Activated T-helper 1 cell treated with Interleukin-2 at 50 U/mL for 16 hours (primary cell): ENCODE data around the gene SCG5.

Experiments used
- DNase-seq: peaks from one replicate; pipeline ENCODE4 v3.0.0-alpha.2; 2020; ENCODE audit warnings: low read depth

Gene SCG5

DNA sequence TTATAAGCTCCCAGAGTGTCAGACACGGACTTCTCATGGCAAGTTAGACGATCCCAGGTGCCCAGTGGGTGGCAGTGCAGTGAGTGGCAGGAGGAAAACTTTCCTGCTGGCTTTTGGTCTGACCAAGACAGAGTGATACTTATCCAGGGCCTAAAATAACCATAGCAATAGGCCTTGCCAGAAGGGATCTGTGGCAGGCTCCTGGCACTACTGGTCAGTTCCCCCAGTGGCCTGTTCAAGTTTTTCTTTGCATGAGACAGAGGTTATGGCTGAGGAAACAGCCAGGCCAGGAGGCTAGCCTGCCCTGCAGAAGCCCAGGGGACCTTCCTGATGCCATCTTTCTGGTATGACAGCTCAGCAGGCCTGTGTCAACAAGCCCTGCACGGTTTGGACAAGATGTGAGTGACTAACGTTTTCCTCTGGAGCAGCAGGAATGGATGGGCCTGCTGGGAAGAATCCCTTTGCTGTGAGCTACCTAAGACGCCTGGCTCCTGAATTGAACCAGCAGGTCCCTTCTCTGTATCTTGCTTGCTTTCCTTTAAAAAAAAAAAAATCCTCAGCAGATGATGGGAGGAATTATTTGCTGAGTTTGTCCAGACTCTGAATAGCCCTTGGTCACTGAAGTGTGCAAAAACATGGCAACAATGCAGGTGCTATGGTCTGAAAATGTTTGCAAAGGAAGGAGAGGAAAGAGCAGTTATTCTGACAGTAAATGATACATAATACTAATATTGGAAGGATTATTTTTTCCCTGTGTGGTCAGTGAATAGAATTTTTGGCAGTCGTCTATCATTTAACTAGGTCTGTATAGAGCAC is 18.0 kb downstream of the SCG5 start:
- DNase-seq: no peak

DNA sequence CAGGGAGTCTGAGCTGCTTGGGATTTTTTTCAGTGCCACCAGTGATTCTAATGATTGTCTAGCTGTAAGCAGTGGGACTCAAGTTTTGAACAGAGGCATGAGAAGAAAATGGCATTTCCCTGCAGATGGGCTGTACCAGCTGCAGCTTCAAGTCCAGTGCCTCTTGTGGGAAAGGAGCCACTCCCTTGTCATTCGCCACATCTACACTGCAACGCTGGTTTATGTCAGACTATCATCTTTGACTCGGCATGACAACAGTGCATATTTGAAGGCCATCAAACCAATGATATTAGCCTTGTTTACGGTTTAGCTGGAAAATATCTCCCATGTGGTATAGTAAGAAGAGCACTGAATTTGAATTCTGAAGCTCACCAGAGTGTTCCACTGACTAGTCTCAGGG is 22.2 kb downstream of the SCG5 start:
- no peak for DNase-seq

DNA sequence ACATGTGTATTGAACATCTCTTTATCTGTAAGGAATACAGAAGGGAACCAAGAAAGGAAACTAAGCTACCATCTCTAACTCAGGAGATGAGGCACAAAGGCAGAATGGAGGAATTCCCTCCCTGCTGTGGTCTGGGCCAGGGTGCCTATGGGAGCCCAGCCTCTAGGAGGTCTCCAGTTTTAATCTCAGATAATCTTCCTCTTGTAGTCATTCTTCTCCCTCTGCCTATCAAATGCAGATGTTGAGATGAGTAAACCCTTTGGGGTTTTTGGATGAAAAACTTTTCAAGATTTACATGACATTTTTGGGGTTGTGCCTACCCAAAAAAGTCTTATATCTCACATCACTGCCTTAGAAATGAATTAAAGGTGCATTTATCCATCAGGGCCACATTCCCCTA is 23.3 kb downstream of the SCG5 start:
- no peak for DNase-seq

DNA sequence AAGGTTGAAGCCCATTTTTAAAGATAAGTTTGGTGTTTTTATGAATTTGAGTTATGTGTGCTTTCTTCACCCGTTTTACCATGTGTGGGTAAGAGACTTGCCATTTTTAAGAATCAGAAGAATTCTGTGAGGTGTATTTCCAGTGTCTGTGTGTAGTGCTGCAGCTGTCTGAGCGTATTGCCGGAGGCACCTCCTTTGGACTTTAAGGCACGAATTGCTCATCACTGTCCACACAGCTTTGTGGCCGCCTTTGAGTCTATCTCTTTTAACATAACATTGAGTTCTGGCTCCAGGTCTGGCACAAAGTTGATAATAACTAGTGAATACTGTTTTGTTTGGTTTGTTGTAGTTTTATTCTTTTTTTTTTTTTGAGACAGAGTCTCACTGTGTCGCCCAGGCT is 25.8 kb downstream of the SCG5 start:
- no peak for DNase-seq

DNA sequence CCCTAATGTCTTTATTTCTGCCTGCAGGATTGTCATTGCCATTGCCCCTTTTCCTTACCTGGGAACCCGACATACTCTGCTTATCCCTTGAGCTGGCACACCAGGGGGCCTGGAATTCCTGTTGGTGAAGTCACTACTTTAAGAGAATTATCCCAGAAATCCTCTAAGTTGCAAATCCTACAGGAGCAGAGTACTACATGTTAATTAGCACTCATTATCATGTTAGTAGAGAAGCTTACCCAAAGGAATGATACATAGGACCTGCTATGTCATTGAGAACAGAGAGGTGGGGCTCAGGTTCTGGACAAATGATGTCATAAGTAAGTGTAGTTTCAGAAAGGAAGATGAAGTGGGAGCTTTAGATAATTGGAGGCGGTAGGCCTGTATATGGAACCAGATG is 27.4 kb downstream of the SCG5 start:
- no peak for DNase-seq

DNA sequence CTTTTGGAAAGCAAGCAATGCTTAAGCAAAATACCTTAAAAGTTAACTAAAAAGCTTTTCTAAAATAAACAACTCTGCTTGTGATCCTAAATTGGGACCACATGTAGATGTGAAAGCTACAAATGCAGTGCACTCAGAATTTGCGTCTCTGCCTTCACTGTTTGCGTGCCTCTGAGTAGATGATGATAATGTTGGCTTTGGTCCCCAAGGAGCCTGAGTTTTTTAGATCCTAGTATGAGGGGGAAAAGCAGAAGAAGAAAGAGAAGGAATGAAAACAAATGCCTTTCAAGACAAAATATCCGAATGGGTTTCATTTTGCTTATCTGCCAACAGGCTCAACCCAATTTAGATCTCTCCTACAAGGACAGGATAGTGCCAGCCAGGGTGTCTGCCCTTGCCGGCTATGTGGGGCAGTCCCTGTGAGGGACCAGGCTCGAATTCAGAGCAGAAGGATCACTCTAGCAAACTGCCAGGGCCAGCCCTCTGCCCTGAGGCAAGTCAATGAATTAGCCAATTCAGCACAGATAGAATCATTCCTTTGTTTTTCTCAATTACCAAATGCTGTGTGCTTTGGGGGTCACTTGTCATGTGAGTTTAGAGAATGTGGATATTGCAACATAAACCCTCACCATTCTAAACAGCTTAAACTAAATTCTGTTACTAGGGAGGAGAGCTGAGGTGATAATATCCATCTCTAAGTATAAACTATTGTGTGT is 28.5 kb downstream of the SCG5 start:
- DNase-seq: no peak

DNA sequence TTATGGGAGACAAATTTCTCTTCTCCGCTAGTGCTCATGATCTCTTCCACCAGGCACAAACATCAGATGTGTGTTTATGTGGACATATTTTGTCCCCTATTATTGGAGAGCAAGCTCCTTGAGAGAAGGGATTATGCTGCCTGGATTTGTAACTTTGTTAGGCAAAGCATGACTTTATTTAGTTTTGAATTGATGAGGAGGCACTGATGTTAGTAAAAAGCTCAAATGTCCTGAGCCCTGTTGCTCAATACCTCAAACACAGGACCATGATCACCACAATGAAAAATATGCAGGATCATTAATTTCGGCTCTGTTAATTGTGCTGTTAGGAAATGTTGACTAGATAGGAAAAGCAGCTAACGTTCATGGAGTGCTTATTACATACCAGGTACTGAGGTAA is 29.1 kb downstream of the SCG5 start:
- DNase-seq: no peak

DNA sequence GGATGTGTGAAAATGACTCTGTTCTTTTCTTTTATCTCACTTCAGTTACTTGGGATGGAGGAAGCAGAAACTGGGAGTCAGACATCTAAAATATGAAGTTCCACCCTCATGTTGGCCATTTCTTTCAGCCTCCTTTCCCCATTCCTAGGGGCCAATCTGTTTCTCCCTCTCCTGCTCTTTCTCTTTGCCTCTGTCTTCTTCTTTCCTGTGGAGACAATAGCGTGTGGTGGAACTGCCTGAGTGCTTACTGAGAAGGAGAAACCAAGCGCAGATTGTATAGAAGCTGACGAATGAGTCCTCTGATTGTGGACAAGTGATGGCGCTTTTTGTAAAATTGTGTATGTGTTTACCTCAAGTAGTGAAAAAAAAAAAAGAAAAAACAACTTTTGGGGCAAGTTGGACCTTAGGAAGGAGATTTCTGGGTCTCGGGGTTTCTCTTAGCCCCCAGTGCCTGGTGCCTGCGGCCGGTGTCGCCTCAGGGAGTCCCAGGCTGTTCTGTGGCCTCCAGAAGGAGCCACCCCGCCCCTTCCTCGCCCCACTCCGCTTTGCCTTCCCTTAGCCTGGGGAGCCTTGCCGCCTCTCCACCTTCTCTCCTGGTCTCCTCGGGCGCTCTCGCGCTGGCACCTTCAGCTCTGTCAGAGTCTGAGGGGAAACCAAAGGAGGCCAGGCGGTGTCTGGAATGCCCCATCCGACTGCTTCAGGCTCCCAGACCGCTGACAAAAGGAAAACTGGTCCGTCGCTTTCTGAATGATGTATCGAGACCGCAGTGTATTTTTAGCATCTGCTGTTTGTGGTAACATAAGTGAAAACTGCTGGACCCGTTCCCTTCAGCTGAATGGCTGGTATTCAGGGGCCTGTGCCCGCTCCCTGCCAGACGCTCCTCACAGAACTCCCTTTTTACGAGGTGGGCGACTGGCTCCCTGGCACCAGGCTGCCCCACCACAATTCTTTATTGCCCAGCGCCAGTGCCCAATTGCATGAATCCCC is 30.1 kb downstream of the SCG5 start:
- DNase-seq: no peak

DNA sequence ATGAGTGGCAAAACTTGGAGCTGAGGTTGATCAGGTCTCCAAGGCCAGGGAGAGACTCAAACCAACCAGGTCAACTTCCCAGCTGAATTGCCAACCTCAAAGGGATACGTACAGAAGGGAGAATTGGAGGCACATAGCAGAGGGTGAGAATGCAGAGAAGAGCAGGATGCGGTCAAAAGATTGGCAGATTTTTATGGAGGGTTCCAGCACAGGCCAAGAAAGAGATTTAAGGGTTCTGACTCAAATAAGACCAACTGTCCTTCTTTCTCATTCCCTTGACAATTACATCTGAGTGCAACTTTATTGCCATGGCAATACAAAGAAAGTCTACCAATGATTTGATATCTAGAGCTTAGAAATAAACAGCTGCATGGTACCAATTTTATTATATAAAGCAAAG is 33.2 kb downstream of the SCG5 start:
- DNase-seq: no peak

DNA sequence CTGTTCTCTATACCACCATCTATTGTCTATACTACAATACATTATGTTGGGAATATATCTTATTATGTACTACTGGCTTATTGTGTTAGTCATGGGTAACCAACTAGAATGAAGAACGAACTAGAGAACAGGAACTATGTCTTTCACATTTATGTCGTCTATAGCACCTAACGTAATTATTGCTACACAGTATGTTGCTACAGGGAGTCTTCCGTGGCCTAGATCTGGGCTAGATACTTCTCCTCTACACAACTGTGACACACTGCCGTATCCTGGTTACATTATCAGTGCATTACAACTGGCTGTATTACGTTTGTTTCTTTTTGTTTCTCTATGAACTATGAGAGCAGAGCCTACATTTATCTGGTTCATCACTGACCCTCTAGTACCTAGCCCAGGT is 34.0 kb downstream of the SCG5 start:
- DNase-seq: no peak

DNA sequence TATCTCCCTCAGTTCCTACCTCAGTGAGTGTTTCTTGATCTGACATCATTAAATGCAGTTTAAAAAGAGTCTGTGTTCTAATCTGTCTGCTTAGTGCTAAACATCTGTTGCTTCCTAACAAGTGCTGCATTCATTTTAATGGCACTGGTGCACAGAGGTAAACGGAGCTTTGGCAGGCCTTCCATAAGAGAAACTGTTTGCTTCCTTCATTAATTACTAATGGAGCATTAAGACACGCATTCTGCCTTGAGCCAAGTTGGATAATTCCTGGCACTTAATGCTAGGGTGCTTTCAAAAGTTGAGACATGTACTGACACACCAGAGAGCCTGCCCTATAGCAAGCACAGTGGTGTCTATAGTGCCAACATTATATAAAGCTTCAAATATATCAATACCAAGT is 34.7 kb downstream of the SCG5 start:
- no peak for DNase-seq

DNA sequence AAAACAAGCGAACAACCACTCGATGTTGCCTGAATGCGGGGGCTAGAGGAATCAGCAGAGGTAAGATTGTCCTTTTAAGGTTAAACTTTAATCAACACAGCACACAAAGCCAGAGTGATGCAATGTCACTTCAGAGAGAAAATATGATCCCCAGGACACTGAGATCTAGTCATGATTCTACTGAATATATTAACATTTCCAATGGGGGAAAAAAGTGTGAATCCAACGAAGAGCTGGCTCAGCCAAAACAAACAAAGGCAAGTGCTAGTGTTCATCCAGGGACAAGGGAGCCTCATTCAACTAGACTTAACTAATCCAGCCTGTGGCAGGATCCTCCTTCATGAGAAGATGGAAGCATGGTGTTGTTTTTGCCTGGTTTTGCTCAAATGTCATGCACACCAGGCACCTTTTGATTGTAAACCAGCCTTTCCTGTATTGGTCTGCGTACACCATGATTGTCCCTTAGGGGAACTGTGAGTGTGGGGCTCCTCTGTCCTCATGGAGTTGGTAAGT is 35.8 kb downstream of the SCG5 start:
- no peak for DNase-seq

DNA sequence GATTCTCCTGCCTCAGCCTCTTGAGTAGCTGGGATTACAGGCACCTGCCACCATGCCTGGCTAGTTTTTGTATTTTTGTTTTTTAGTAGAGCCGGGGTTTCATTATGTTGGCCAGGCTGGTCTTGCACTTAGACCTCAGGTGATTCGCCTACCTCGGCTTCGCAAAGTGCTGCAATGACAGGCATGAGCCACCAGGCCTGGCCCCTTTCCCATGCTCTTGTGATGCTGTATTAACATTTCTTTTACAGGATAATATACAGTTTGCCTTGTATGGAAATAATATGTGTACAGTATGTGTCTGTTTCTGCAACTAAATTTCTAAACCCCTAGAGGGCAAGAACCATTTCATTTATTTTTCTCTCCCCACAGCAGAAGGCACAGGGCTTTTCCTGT is 37.8 kb downstream of the SCG5 start:
- DNase-seq: no peak

DNA sequence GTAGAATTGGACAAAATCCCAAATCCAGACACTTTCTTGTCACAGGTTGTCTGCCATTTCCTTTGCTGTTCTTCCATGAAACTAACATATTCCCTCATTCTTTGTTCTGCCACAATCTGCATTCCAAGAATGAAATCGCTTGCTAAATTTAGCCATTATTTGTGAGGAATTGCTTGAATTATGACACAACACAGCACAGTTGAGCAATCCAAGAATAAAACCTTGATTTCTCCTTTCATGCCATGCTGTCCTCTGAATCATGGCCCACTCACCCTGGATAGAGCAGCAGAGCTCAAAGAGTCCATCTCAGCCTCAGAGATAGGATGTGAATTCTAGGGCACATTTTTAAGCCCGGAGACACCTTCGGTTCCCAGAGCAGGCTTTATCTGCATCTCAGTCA is 41.1 kb downstream of the SCG5 start:
- DNase-seq: no peak

DNA sequence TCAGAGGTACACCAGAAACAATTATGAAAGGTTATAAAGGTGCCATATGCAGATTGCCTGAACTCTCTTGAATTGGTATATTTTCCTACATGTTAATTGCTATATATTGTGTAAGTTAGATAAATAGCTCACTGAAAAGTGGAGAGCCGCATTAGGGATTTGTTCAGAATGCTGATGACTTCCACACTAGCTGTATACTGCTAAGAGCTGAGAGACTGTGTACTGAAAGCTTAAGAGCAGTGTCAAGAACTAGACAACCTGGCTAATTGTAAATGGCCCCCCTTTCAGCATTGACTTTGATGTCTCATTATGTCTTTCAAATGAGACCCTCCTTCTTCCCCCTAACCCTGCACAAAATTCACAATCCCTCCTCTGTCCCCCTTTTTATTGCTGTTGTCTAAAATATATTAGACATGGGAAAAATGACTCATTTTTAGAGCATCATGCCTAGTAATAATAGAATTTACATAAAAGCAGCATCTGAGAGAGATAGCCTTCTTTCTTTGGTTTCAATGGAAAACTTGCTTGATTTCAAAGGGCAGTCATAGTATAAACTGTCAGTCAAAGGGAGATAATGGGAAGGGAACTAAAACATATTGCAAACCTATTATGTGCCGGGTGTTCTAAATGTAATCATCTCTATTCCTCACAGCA is 41.6 kb downstream of the SCG5 start:
- no peak for DNase-seq

DNA sequence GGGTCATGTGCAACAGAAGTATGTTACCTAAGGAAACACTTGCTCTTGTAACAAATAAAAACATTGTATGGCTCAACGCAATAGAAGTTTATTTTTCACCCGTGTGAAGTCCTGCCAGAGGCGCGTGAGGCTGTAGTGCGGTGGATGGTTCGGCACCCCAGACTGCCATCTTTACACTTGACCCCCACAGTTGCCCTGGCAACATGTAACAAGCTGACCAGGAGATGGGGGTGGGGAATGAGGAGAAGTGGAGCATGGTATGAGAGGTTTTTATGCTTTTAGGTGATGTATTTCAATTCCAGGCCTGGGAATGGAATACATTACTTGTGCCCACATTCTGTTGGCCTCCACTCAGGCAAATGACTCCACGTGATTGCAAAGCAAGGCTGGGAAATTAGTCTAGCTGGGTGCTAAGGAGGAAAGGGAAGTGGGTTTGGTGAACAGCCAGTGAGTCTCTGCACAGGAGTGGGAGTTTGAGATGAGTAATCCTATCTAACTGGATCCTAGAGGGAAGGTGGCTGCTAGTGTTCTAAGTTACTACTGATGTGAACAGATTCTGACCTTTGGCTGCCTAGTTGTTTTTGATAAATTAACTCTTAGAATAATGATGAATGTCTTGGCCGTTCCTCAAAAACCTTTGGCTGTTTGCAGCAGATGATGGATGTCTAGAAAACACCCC is 42.5 kb downstream of the SCG5 start:
- no peak for DNase-seq

DNA sequence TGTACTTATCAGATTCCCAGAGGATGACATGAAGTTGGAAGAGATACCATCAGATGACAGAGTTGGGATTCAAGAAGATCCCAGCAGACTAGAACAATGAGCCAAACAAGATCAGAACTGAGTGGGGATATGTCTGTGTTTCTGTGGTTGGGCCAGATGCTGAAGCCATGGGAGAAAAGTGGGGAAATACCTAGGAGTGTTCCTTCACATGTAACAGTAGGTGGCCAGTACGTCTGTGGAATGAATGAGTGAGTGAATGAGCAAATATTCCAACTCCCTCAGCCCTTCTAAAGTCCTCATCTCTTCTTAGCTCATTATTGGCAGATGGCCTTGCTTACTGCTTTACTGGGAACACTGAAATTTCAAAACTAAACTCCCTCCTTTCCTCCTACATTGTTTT is 44.1 kb downstream of the SCG5 start:
- DNase-seq: no peak

DNA sequence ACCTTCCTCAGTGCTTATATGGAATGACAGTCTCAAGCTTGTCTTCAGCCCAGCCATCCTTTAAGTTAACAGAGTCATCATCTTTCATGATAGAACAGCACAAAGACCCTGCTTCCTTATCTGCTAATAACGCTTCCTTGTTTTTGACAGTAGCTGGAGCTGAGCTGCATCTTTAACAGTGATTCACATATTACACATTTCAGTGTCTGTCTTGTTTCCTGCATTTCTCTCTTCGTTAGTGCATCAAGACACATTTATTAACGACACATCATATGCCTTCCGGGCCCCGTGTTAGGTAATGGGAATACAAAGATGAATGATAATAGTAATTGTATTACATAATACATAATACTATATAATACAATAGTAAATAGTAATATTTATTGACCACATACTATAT is 46.0 kb downstream of the SCG5 start:
- no peak for DNase-seq

DNA sequence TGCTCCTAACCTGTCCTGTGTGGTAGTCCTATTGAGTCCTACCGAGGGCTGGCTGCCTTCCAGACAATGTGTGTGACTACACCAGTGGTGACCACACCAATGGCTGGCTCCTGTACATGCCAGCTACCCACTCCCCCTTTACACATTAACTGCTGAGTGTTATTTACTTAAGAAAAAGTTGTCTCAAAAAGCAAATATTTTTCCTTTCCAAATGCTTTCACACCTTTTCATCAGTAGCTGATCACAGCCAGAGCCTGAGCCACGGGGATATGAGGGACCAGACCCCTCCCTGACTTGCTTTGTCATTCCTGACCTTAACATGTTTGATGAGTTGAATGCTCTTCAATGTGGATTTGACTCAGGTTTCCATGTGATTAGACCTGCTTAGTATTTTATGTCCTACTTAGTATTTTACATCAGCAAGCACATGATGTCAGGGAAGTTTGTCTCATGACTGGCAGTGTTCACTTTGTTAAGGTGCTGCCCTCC is 46.7 kb downstream of the SCG5 start:
- no peak for DNase-seq

DNA sequence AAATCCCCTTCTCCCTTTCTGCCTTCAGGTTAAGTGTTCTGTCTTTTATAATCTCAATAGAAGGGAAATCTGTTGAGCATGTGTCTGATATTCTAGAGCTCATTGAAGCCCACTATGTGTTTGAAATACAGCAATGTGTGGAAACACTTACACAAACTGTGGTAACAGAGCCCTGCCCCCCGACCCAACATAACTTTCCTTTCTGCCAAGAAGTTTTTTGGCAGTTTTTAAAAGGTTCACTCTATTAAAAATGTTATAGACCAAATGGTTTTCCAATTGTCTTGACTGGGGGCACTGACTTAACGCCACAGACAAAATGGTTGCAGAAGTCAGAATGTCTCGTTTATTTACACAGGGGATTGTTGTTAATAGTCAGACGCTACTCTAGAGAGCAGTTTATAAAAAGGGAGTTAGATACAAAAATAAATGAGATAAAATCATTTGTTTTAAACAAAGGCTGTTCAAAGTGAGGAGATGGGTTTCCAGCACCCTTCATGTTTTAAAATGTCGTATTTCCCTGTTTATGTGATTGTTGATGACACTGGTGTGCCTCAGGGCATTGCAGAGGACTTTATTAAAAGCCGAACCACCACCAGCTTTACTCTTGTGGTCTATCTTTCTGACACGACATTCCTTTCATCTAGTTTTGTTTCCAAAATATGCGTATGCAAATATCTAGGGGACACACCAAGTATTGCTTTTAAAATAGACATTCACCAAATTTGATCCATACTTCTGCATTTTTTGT is 49.6 kb downstream of the SCG5 start:
- no peak for DNase-seq

DNA sequence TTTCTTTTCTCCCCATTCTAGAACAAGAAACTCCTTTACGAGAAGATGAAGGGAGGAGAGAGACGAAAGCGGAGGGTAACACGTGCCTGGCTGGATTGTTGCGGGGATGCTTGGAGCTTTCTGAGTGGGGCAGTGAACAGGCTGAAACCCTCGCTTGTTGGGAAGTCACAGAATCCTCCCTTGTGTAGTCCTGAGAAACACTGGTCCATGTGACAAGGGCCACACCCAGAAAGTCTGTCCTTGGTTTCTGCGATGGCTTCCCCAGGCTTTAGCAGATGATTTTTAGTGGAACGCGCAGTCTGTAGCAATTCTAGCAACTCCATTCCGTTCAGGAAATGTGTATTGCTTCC is 50.2 kb downstream of the SCG5 start:
- no peak for DNase-seq
